ENCODE measurements around the gene PAPPA.

The PAPPA gene

DNA sequence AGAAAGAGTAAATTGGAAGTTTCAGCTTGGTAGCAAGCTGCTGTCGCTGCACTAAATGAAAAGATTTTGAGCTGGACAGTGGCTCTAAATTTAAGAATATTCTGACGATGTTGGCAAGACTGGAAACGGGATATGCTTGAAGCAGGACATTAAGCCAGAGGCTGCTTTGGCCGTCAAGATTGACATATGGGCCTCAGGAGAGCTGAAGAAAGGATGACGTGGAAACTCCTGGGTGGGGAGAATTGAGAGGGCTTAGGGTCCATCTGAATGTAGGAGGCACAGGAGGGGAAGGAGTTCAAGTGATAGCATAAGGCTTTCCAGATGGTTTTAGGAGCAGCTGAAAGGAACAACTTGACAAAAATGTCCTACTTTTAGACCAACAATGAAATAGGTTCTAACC is 108.9 kb downstream of the PAPPA start:
- H3K4me3 ChIP-seq (ENCODE audit: insufficient read depth, low read length, poor library complexity, severe bottlenecking), result no peak overlapping the region
- H3K27me3 ChIP-seq (ENCODE audit: low read length), result no peaks in the 10 kb centered on the region; the same call in 1 of the 2 replicates
- H3K27ac ChIP-seq (ENCODE audit: low read depth, low read length), result no peak overlapping the region
- H3K9ac ChIP-seq (ENCODE audit: low read length), result no peak overlapping the region
- no peaks in the 10 kb centered on the region for H3K9me2 ChIP-seq (replicated peaks; ENCODE audit: insufficient read depth, low read length)
- no peaks in the 10 kb centered on the region for H3K79me2 ChIP-seq (ENCODE audit: insufficient read depth, low read length)
- TF ChIP-seq EZH2phosphoT487 (conservative IDR thresholded peaks at IDR 0.05; ENCODE audit: low read length), result no peak
- TF ChIP-seq, protein P1, sequence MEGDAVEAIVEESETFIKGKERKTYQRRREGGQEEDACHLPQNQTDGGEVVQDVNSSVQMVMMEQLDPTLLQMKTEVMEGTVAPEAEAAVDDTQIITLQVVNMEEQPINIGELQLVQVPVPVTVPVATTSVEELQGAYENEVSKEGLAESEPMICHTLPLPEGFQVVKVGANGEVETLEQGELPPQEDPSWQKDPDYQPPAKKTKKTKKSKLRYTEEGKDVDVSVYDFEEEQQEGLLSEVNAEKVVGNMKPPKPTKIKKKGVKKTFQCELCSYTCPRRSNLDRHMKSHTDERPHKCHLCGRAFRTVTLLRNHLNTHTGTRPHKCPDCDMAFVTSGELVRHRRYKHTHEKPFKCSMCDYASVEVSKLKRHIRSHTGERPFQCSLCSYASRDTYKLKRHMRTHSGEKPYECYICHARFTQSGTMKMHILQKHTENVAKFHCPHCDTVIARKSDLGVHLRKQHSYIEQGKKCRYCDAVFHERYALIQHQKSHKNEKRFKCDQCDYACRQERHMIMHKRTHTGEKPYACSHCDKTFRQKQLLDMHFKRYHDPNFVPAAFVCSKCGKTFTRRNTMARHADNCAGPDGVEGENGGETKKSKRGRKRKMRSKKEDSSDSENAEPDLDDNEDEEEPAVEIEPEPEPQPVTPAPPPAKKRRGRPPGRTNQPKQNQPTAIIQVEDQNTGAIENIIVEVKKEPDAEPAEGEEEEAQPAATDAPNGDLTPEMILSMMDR (IDR thresholded peaks at IDR 0.05; ENCODE audit: insufficient read depth, low read length, poor library complexity, severe bottlenecking), result no peak
- no peak overlapping the region for H3K4me2 ChIP-seq (ENCODE audit: low read depth, low read length, poor library complexity, severe bottlenecking)
- no peaks in the 10 kb centered on the region for H3K9me3 ChIP-seq (ENCODE audit: insufficient read depth, low read length)
- no peaks in the 10 kb centered on the region for H3F3A ChIP-seq (ENCODE audit: insufficient read depth)
- no peaks in the 10 kb centered on the region for H3K36me3 ChIP-seq (ENCODE audit: low read length)
- H4K20me1 ChIP-seq (ENCODE audit: low read depth, low read length), result no peaks in the 10 kb centered on the region
- no peak overlapping the region for H2AFZ ChIP-seq (ENCODE audit: low read depth, low read length, severe bottlenecking)

DNA sequence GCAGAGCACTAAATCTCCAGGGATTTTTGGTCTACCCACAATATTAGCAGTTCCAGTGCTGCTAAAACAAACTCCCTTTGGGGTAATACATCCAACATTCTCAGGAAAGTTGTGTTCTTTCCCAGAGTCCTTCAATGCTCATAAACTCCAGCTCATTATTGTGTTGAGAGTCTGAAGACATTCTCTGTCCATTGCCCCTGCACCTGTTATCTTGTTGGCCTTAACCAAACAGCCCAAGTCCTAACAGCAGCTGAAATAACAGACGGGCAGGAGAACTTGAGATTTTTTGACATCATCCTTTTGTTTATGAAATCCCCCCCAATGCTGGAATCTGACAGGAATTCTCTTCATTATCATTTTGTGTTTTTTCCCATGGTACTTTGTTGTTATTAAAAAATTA is 110.8 kb downstream of the PAPPA start:
- no peak overlapping the region for H3K4me3 ChIP-seq (ENCODE audit: insufficient read depth, low read length, poor library complexity, severe bottlenecking)
- H3K9me3 ChIP-seq (ENCODE audit: insufficient read depth, low read length), result no peaks in the 10 kb centered on the region
- no peaks in the 10 kb centered on the region for H3K79me2 ChIP-seq (ENCODE audit: insufficient read depth, low read length)
- TF ChIP-seq, protein P1 (IDR thresholded peaks at IDR 0.05; ENCODE audit: insufficient read depth, low read length, poor library complexity, severe bottlenecking), result no peak
- TF ChIP-seq EZH2phosphoT487 (conservative IDR thresholded peaks at IDR 0.05; ENCODE audit: low read length), result no peak
- H2AFZ ChIP-seq (ENCODE audit: low read depth, low read length, severe bottlenecking), result no peak overlapping the region
- no peaks in the 10 kb centered on the region for H3K9me2 ChIP-seq (replicated peaks; ENCODE audit: insufficient read depth, low read length)
- no peak overlapping the region for H3K9ac ChIP-seq (ENCODE audit: low read length)
- H3F3A ChIP-seq (ENCODE audit: insufficient read depth), result no peaks in the 10 kb centered on the region
- no peaks in the 10 kb centered on the region; the same call in 1 of the 2 replicates for H3K27me3 ChIP-seq (ENCODE audit: low read length)
- H3K27ac ChIP-seq (ENCODE audit: low read depth, low read length), result no peak overlapping the region
- H3K4me2 ChIP-seq (ENCODE audit: low read depth, low read length, poor library complexity, severe bottlenecking), result no peak overlapping the region
- no peaks in the 10 kb centered on the region for H4K20me1 ChIP-seq (ENCODE audit: low read depth, low read length)
- no peaks in the 10 kb centered on the region for H3K36me3 ChIP-seq (ENCODE audit: low read length)

DNA sequence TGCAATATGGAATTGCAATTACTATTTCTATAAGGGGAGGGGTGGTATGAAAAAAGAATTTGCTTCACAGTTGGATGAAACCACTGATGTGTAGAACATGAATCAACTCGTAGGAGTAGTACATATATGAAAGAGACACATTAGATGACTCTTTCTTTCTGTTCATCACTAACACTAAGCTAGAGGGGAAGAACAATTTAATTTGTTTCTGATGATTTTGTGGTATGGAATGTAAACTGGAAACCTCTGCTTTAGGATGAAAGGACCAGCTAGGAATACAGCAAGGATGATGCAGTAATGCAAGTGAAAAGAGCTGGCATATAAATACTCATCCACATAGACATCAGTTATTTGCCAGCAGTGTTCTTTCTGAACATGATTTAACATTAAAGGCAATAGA is 113.4 kb downstream of the PAPPA start:
- H4K20me1 ChIP-seq (ENCODE audit: low read depth, low read length), result no peaks in the 10 kb centered on the region
- TF ChIP-seq, protein P1 (IDR thresholded peaks at IDR 0.05; ENCODE audit: insufficient read depth, low read length, poor library complexity, severe bottlenecking), result no peak
- TF ChIP-seq EZH2phosphoT487 (conservative IDR thresholded peaks at IDR 0.05; ENCODE audit: low read length), result no peak
- no peak overlapping the region for H3K9ac ChIP-seq (ENCODE audit: low read length)
- no peak overlapping the region for H3K4me2 ChIP-seq (ENCODE audit: low read depth, low read length, poor library complexity, severe bottlenecking)
- no peaks in the 10 kb centered on the region for H3K27me3 ChIP-seq (ENCODE audit: low read length)
- no peaks in the 10 kb centered on the region for H3K9me2 ChIP-seq (replicated peaks; ENCODE audit: insufficient read depth, low read length)
- no peaks in the 10 kb centered on the region for H3K79me2 ChIP-seq (ENCODE audit: insufficient read depth, low read length)
- H3K4me3 ChIP-seq (ENCODE audit: insufficient read depth, low read length, poor library complexity, severe bottlenecking), result no peak overlapping the region
- no peak overlapping the region for H3K27ac ChIP-seq (ENCODE audit: low read depth, low read length)
- no peaks in the 10 kb centered on the region for H3K9me3 ChIP-seq (ENCODE audit: insufficient read depth, low read length)
- no peak overlapping the region for H2AFZ ChIP-seq (ENCODE audit: low read depth, low read length, severe bottlenecking)
- no peaks in the 10 kb centered on the region for H3K36me3 ChIP-seq (ENCODE audit: low read length)
- H3F3A ChIP-seq (ENCODE audit: insufficient read depth), result no peaks in the 10 kb centered on the region

Data from SU-DHL-6 (cell line).